ENCODE measurements around the gene PCDHGA3.

DNA sequence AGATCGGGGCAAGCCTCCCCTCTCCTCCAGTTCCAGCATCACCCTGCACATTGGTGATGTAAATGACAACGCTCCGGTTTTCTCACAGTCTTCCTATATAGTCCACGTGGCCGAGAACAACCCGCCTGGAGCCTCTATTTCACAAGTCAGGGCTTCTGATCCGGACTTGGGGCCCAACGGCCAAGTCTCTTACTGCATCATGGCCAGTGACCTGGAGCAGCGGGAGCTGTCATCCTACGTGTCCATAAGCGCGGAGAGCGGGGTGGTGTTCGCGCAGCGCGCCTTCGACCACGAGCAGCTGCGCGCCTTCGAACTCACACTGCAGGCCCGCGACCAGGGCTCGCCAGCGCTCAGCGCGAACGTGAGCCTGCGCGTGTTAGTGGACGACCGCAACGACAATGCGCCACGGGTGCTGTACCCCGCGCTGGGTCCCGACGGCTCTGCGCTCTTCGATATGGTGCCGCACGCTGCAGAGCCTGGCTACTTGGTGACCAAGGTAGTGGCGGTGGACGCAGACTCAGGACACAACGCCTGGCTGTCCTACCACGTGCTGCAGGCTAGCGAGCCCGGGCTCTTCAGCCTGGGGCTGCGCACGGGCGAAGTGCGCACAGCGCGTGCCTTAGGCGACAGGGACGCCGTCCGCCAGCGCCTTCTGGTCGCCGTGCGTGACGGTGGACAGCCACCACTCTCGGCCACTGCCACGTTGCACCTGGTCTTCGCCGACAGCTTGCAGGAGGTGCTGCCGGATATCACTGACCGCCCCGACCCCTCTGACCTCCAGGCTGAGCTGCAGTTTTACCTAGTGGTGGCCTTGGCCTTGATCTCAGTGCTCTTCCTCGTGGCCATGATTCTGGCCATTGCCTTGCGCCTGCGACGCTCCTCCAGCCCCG is 45.8 kb downstream of the PCDHGA3 start:
- no peak for TF ChIP-seq POLR2A (IDR thresholded peaks at IDR 0.05)
- TF ChIP-seq, protein P1, sequence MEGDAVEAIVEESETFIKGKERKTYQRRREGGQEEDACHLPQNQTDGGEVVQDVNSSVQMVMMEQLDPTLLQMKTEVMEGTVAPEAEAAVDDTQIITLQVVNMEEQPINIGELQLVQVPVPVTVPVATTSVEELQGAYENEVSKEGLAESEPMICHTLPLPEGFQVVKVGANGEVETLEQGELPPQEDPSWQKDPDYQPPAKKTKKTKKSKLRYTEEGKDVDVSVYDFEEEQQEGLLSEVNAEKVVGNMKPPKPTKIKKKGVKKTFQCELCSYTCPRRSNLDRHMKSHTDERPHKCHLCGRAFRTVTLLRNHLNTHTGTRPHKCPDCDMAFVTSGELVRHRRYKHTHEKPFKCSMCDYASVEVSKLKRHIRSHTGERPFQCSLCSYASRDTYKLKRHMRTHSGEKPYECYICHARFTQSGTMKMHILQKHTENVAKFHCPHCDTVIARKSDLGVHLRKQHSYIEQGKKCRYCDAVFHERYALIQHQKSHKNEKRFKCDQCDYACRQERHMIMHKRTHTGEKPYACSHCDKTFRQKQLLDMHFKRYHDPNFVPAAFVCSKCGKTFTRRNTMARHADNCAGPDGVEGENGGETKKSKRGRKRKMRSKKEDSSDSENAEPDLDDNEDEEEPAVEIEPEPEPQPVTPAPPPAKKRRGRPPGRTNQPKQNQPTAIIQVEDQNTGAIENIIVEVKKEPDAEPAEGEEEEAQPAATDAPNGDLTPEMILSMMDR (IDR thresholded peaks at IDR 0.05), result no peak
- no peak for TF ChIP-seq EP300 (IDR thresholded peaks at IDR 0.05)
- no peak for TF ChIP-seq POLR2AphosphoS5 (IDR thresholded peaks at IDR 0.05)

Measured in sigmoid colon (tissue), 4 donors.